GM13976 (cell line): ENCODE data around the gene HACD2.

ENCODE experiments used
- DNase-seq: peaks from one replicate; pipeline ENCODE4 v3.0.0; 2012; ENCODE audit warnings: low spot score
- CTCF ChIP-seq: IDR thresholded peaks from 2 replicates; pipeline ENCODE4 v1.5.1; 2012; ENCODE audit warnings: borderline replicate concordance, mild to moderate bottlenecking; ENCODE audit not compliant: insufficient read depth; ENCODE audit errors: extremely low read depth, missing control alignments, control extremely low read depth
- in situ Hi-C: fragments of 300-500 bp; cut with MboI; formaldehyde crosslinking; loops from one replicate; pipeline ENCODE4 v1.12.0; 2022; ENCODE audit warnings: low sequenced_read_pairs, mixed read lengths, inconsistent platforms; ENCODE audit not compliant: unreplicated experiment

HACD2 gene

GRCh38 chr3:123481722-123482457 lies 103.0 kb downstream of the HACD2 start:
- no peak for TF ChIP-seq CTCF
- in situ Hi-C loops, result no loop called here
- DNase-seq, result no peak

GRCh38 chr3:123481071-123481470 lies 103.8 kb downstream of the HACD2 start:
- in situ Hi-C loops, result no loop called here
- DNase-seq, result no peak
- no peak for TF ChIP-seq CTCF

- peak; percentile 44 for DNase-seq
- TF ChIP-seq CTCF, result no peak
- in situ Hi-C loops, result no loop called here
Measured at GRCh38 chr3:123480428-123480827, 104.4 kb downstream of the HACD2 start.

GRCh38 chr3:123479891-123480290 lies 105.0 kb downstream of the HACD2 start:
- DNase-seq, result no peak
- in situ Hi-C loops, result no loop called here
- no peak for TF ChIP-seq CTCF

- DNase-seq, result no peak
- no peak for TF ChIP-seq CTCF
- in situ Hi-C loops, result no loop called here
Measured at GRCh38 chr3:123478314-123478713, 106.5 kb downstream of the HACD2 start.

- in situ Hi-C loops, result no loop called here
- no peak for TF ChIP-seq CTCF
- no peak for DNase-seq
Measured at GRCh38 chr3:123476967-123477750, 107.7 kb downstream of the HACD2 start.
